Measurements from ENCODE around the gene KRT85.

Gene KRT85

GRCh38 chr12:52331039-52331438 lies 36.2 kb downstream of the KRT85 start:
- H3K9me3 ChIP-seq (ENCODE audit: control insufficient read depth, low read length): no peaks in the 10 kb centered on the region
- no peaks in the 10 kb centered on the region for H3K36me3 ChIP-seq (ENCODE audit: control insufficient read depth, insufficient read depth, low read length)
- no peak overlapping the region for H3K4me3 ChIP-seq (ENCODE audit: insufficient read depth, low read depth, low read length)
- H3K27ac ChIP-seq (ENCODE audit: insufficient read depth, low read depth, low read length, poor library complexity, severe bottlenecking): no peak overlapping the region
- WGBS, 2 experiments: 93 to 96% methylated on average over 1 of the region's 1 CpG
- H3K4me1 ChIP-seq (ENCODE audit: control insufficient read depth, insufficient read depth, low read length): no peaks in the 10 kb centered on the region
- no peaks in the 10 kb centered on the region for H3K27me3 ChIP-seq (ENCODE audit: control insufficient read depth, insufficient read depth, low read length, poor library complexity, severe bottlenecking)

- no peaks in the 10 kb centered on the region for H3K4me1 ChIP-seq (ENCODE audit: control insufficient read depth, insufficient read depth, low read length)
- no peak overlapping the region for H3K4me3 ChIP-seq (ENCODE audit: insufficient read depth, low read depth, low read length)
- no peaks in the 10 kb centered on the region for H3K27me3 ChIP-seq (ENCODE audit: control insufficient read depth, insufficient read depth, low read length, poor library complexity, severe bottlenecking)
- no peaks in the 10 kb centered on the region for H3K36me3 ChIP-seq (ENCODE audit: control insufficient read depth, insufficient read depth, low read length)
- no peak overlapping the region for H3K27ac ChIP-seq (ENCODE audit: insufficient read depth, low read depth, low read length, poor library complexity, severe bottlenecking)
- H3K9me3 ChIP-seq (ENCODE audit: control insufficient read depth, low read length): no peaks in the 10 kb centered on the region
- 82 to 86% methylated on average over 10 of the region's 10 CpGs for WGBS, 2 experiments
These were observed 39.3 kb downstream of the KRT85 start for GRCh38 chr12:52327830-52328500.

DNA sequence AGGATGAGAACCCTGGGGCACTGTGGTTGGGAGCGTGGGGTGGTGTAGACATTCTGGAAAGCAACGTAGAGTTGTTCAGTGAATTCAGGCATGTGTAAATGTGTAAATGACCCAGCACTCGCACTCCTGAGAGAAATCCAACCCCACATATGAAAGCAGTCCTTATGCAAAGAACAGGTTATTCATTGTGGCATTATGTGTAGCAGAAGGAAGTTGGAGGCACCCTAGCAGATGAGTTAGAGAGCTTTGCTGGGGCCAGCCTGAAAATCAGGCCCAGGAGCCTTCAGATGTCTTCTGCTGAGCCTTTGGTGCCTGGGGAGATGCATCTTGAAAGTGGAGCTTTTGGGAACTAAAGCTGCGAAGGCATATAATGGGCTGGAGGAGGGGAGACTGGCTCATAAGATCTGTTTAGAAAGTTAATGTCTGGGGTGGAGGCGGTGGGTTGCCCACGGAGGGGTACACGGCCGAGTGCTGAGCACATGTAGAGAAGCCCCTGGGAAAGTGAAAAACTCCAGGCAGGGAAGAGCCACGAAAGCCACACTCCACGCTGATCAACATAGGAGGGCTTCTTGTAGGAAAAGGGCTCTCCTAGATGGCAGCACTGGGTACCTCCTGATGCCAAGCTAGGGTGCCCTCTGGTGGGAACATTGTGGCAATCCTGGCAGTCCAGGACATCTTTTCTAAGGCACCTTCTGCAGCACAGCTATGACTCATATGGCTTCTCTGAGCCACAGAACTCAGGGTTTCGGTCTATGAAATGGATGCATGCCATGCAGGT lies 40.0 kb downstream of the KRT85 start:
- 50 to 53% methylated on average over 11 of the region's 11 CpGs for WGBS, 2 experiments
- Histone ChIP-seq H3K27me3 (ENCODE audit: control insufficient read depth, insufficient read depth, low read length, poor library complexity, severe bottlenecking) (no peaks in the 10 kb centered on the region), H3K9me3 (ENCODE audit: control insufficient read depth, low read length) (no peaks in the 10 kb centered on the region), H3K4me3 (ENCODE audit: insufficient read depth, low read depth, low read length) (no peak overlapping the region), H3K4me1 (ENCODE audit: control insufficient read depth, insufficient read depth, low read length) (no peaks in the 10 kb centered on the region), H3K36me3 (ENCODE audit: control insufficient read depth, insufficient read depth, low read length) (no peaks in the 10 kb centered on the region), H3K27ac (ENCODE audit: insufficient read depth, low read depth, low read length, poor library complexity, severe bottlenecking) (no peak overlapping the region)

- H3K36me3 ChIP-seq (ENCODE audit: control insufficient read depth, insufficient read depth, low read length): no peaks in the 10 kb centered on the region
- no peaks in the 10 kb centered on the region for H3K9me3 ChIP-seq (ENCODE audit: control insufficient read depth, low read length)
- H3K4me3 ChIP-seq (ENCODE audit: insufficient read depth, low read depth, low read length): no peak overlapping the region
- WGBS, 2 experiments: 87 to 90% methylated on average over 3 of the region's 3 CpGs
- H3K27ac ChIP-seq (ENCODE audit: insufficient read depth, low read depth, low read length, poor library complexity, severe bottlenecking): no peak overlapping the region
- H3K27me3 ChIP-seq (ENCODE audit: control insufficient read depth, insufficient read depth, low read length, poor library complexity, severe bottlenecking): no peaks in the 10 kb centered on the region
- H3K4me1 ChIP-seq (ENCODE audit: control insufficient read depth, insufficient read depth, low read length): no peaks in the 10 kb centered on the region
These were observed 43.2 kb downstream of the KRT85 start for GRCh38 chr12:52324153-52324444.

- Histone ChIP-seq H3K36me3 (ENCODE audit: control insufficient read depth, insufficient read depth, low read length) (no peaks in the 10 kb centered on the region), H3K9me3 (ENCODE audit: control insufficient read depth, low read length) (no peaks in the 10 kb centered on the region), H3K27me3 (ENCODE audit: control insufficient read depth, insufficient read depth, low read length, poor library complexity, severe bottlenecking) (no peaks in the 10 kb centered on the region), H3K27ac (ENCODE audit: insufficient read depth, low read depth, low read length, poor library complexity, severe bottlenecking) (no peak overlapping the region), H3K4me1 (ENCODE audit: control insufficient read depth, insufficient read depth, low read length) (no peaks in the 10 kb centered on the region), H3K4me3 (ENCODE audit: insufficient read depth, low read depth, low read length) (no peak overlapping the region)
- WGBS, 2 experiments: 88% methylated on average over 10 of the region's 10 CpGs
These were observed 43.7 kb downstream of the KRT85 start for GRCh38 chr12:52323416-52324152.

- Histone ChIP-seq H3K27me3 (ENCODE audit: control insufficient read depth, insufficient read depth, low read length, poor library complexity, severe bottlenecking) (no peaks in the 10 kb centered on the region), H3K36me3 (ENCODE audit: control insufficient read depth, insufficient read depth, low read length) (no peaks in the 10 kb centered on the region), H3K27ac (ENCODE audit: insufficient read depth, low read depth, low read length, poor library complexity, severe bottlenecking) (no peak overlapping the region), H3K4me1 (ENCODE audit: control insufficient read depth, insufficient read depth, low read length) (no peaks in the 10 kb centered on the region), H3K9me3 (ENCODE audit: control insufficient read depth, low read length) (no peaks in the 10 kb centered on the region), H3K4me3 (ENCODE audit: insufficient read depth, low read depth, low read length) (no peak overlapping the region)
- WGBS, 2 experiments: 94 to 95% methylated on average over 1 of the region's 1 CpG
These were observed 44.3 kb downstream of the KRT85 start for GRCh38 chr12:52323001-52323400.

DNA sequence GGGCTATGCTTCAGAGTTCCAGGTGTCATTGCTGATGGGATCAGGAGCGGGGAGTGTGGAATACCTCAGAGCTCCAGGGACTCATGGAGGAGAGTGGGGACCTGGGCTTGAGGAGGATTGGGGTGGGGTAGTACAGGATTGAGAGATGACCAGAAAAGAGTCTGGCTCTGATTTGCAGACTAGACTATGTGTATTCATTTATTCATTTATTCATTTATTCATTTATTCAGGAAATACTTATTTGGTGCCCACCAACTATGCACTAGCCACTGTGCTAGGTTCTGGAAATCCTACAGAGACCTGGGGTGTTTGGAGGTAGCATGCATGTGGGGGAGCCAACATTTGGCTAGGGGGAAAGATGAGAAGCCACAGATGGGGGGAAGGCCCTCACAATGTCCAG lies 45.2 kb downstream of the KRT85 start:
- Histone ChIP-seq H3K4me1 (ENCODE audit: control insufficient read depth, insufficient read depth, low read length) (no peaks in the 10 kb centered on the region), H3K9me3 (ENCODE audit: control insufficient read depth, low read length) (no peaks in the 10 kb centered on the region), H3K27ac (ENCODE audit: insufficient read depth, low read depth, low read length, poor library complexity, severe bottlenecking) (no peak overlapping the region), H3K36me3 (ENCODE audit: control insufficient read depth, insufficient read depth, low read length) (no peaks in the 10 kb centered on the region), H3K27me3 (ENCODE audit: control insufficient read depth, insufficient read depth, low read length, poor library complexity, severe bottlenecking) (no peaks in the 10 kb centered on the region), H3K4me3 (ENCODE audit: insufficient read depth, low read depth, low read length) (no peak overlapping the region)
- WGBS, 2 experiments: 93 to 94% methylated on average over 1 of the region's 1 CpG

- Histone ChIP-seq H3K9me3 (ENCODE audit: control insufficient read depth, low read length) (no peaks in the 10 kb centered on the region), H3K4me1 (ENCODE audit: control insufficient read depth, insufficient read depth, low read length) (no peaks in the 10 kb centered on the region), H3K36me3 (ENCODE audit: control insufficient read depth, insufficient read depth, low read length) (no peaks in the 10 kb centered on the region), H3K4me3 (ENCODE audit: insufficient read depth, low read depth, low read length) (no peak overlapping the region), H3K27me3 (ENCODE audit: control insufficient read depth, insufficient read depth, low read length, poor library complexity, severe bottlenecking) (no peaks in the 10 kb centered on the region), H3K27ac (ENCODE audit: insufficient read depth, low read depth, low read length, poor library complexity, severe bottlenecking) (no peak overlapping the region)
- WGBS, 2 experiments: 84 to 88% methylated on average over 4 of the region's 4 CpGs
These were observed 45.9 kb downstream of the KRT85 start for GRCh38 chr12:52321418-52321817.

DNA sequence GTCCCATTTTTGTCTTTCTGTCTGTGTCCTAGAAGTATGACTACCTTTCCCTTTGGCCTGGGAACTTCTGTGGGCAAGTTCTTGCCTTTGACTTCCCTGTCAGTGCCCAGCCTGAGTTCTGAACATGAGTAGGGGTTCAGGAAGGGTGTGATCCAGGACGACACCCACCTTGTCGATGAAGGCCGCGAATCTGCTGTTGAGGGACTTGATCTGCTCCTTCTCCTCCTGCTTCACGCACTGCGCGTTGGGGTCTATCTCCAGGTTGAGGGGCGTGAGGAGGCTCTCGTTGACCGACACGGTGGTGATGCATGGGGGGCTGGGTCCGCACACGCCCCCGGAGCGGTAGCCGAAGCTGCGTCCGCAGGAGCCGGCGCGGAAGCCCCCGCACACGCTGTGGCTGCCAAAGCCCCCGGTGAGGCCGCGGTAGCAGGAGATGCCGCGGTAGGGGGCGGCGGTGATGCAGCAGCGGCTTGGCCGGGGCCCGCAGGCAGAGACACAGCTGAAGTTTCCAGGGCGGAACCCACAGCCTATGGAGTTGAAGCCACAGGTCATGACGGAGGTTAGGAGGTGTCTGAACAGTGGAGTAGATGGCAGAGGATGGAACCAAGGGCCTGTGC lies 46.4 kb downstream of the KRT85 start, which contains the start of gene KRT83:
Gene KRT83 (minus strand): TSS at position 615 of the 617 bp plus-strand sequence. CDS start 63 bp downstream, at position 552.
- Histone ChIP-seq H3K36me3 (ENCODE audit: control insufficient read depth, insufficient read depth, low read length) (no peaks in the 10 kb centered on the region), H3K9me3 (ENCODE audit: control insufficient read depth, low read length) (no peaks in the 10 kb centered on the region), H3K27me3 (ENCODE audit: control insufficient read depth, insufficient read depth, low read length, poor library complexity, severe bottlenecking) (no peaks in the 10 kb centered on the region), H3K4me3 (ENCODE audit: insufficient read depth, low read depth, low read length) (no peak within 1 kb of the TSS), H3K4me1 (ENCODE audit: control insufficient read depth, insufficient read depth, low read length) (no peaks in the 10 kb centered on the region), H3K27ac (ENCODE audit: insufficient read depth, low read depth, low read length, poor library complexity, severe bottlenecking) (no peak within 1 kb of the TSS)
- WGBS, 2 experiments: 92 to 93% methylated on average over 35 of the region's 35 CpGs

DNA sequence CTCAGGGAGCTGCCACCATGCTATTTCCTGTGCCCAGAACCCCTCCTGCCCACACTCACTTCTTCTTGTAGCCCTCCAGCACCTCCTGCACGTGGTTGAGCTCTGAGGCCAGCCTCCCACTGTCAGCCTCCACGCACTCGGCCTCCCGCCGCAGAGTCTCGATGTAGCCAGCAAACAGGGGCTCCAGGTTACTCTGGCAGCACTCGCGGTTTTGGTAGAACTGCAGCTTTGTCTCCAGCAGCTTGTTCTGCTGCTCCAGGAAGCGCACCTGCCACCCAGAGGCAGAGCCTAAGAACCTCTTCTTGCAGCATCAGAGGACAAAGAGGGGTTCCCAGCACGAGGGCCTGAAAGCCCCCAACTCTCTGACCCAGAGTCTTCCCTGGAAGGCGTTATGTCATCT lies 48.2 kb downstream of the KRT85 start:
- no peak overlapping the region for H3K4me3 ChIP-seq (ENCODE audit: insufficient read depth, low read depth, low read length)
- no peaks in the 10 kb centered on the region for H3K36me3 ChIP-seq (ENCODE audit: control insufficient read depth, insufficient read depth, low read length)
- 73 to 77% methylated on average over 11 of the region's 11 CpGs for WGBS, 2 experiments
- no peaks in the 10 kb centered on the region for H3K27me3 ChIP-seq (ENCODE audit: control insufficient read depth, insufficient read depth, low read length, poor library complexity, severe bottlenecking)
- H3K27ac ChIP-seq (ENCODE audit: insufficient read depth, low read depth, low read length, poor library complexity, severe bottlenecking): no peak overlapping the region
- H3K4me1 ChIP-seq (ENCODE audit: control insufficient read depth, insufficient read depth, low read length): no peaks in the 10 kb centered on the region
- no peaks in the 10 kb centered on the region for H3K9me3 ChIP-seq (ENCODE audit: control insufficient read depth, low read length)
